Skeletal muscle cell (primary cell): ENCODE data around the gene SIK3.
A peak's percentile ranks its signal among the peaks of the same experiment; 100 is the strongest.
"Not testable (repeated sequence)": the region's sequence is repeated elsewhere in the genome, so short reads cannot be mapped to it uniquely, and the experiment has no call there.

Source experiments
- DNase-seq: peaks from one replicate; pipeline ENCODE4 v3.0.0-alpha.2; 2010; ENCODE audit warnings: low read depth
- H3K4me3 ChIP-seq: 2 replicates; pipeline ENCODE4 v1.5.1; 2011; ENCODE audit warnings: low read depth, mild to moderate bottlenecking, control low read depth, low read length, moderate library complexity

The SIK3 gene

GRCh38 chr11:116837231-116838091 lies 260.8 kb downstream of the SIK3 start, which contains the start of gene APOA1:
Gene APOA1 (minus strand): TSS chr11:116837622. CDS start chr11:116837387, 235 bp downstream.
- no peak within 1 kb of the TSS for H3K4me3 ChIP-seq

GRCh38 chr11:116836632-116836991 lies 261.6 kb downstream of the SIK3 start:
- no peak overlapping the region for H3K4me3 ChIP-seq
- DNase-seq: no peak

More at GRCh38 chr11:116837231-116838091, 260.8 kb downstream of the SIK3 start, which contains the start of gene APOA1:
- no peak for DNase-seq

GRCh38 chr11:116835791-116836631 lies 262.2 kb downstream of the SIK3 start:
- DNase-seq: peak; percentile 87
- H3K4me3 ChIP-seq: peak overlapping the region; percentile 32

- DNase-seq: no peak
- H3K4me3 ChIP-seq: peak overlapping the region; percentile 32
Observed at GRCh38 chr11:116835042-116835772, 263.0 kb downstream of the SIK3 start.

- not testable (repeated sequence) for H3K4me3 ChIP-seq, DNase-seq
Observed at GRCh38 chr11:116834535-116835041, 263.6 kb downstream of the SIK3 start.

- no peak for DNase-seq
Observed at GRCh38 chr11:116833816-116834534, 264.3 kb downstream of the SIK3 start.

GRCh38 chr11:116833491-116833815 lies 264.8 kb downstream of the SIK3 start:
- DNase-seq: no peak
- H3K4me3 ChIP-seq: no peak overlapping the region

More at GRCh38 chr11:116833816-116834534, 264.3 kb downstream of the SIK3 start:
- no peak overlapping the region for H3K4me3 ChIP-seq

- no peak overlapping the region for H3K4me3 ChIP-seq
- DNase-seq: no peak
Observed at GRCh38 chr11:116832350-116833290, 265.6 kb downstream of the SIK3 start.

- no peak overlapping the region for H3K4me3 ChIP-seq
- no peak for DNase-seq
Observed at GRCh38 chr11:116831790-116832349, 266.4 kb downstream of the SIK3 start.

- no peak for DNase-seq
Observed at GRCh38 chr11:116830184-116830912, 267.9 kb downstream of the SIK3 start.

GRCh38 chr11:116829525-116830183 lies 268.6 kb downstream of the SIK3 start, which contains the start of gene APOC3:
Gene APOC3 (plus strand): TSS chr11:116829907. CDS start chr11:116830583, 676 bp downstream.
- DNase-seq: peak; percentile 30
- no peak within 1 kb of the TSS for H3K4me3 ChIP-seq

More at GRCh38 chr11:116830184-116830912, 267.9 kb downstream of the SIK3 start:
- H3K4me3 ChIP-seq: no peak overlapping the region

GRCh38 chr11:116828632-116829524 lies 269.4 kb downstream of the SIK3 start:
- H3K4me3 ChIP-seq: no peak overlapping the region
- DNase-seq: no peak

GRCh38 chr11:116827461-116827860 lies 270.8 kb downstream of the SIK3 start:
- no peak for DNase-seq
- H3K4me3 ChIP-seq: no peak overlapping the region

GRCh38 chr11:116826751-116827431 lies 271.3 kb downstream of the SIK3 start:
- DNase-seq: no peak
- no peak overlapping the region for H3K4me3 ChIP-seq
